CD4-positive, CD25-positive, alpha-beta regulatory T cell (primary cell): ENCODE data around the gene TYRO3. TPM values are rescaled to one million over a fixed set of nuclear protein-coding genes. Genes with fewer than 3 reads are reported as not detected.
"Not testable (repeated sequence)": the region's sequence is repeated elsewhere in the genome, so short reads cannot be mapped to it uniquely, and the experiment has no call there.

Experiments used
- ATAC-seq, 2 donors: fragments of 150-1000 bp; cut with Tn5 transposase; one replicate each; pipeline ENCODE4 v1.10.0; 2021; ENCODE audit warnings: low read depth in 2 of 2, moderate number of reproducible peaks in 2 of 2, moderate library complexity in 1 of 2
- DNase-seq, 3 donors: peaks; one replicate each; pipeline versions ENCODE4 v3.0.0 to v3.0.0-alpha.2; 2012 to 2022; ENCODE audit warnings: mixed read lengths in 1 of 3
- H3K27ac ChIP-seq: one replicate; pipeline ENCODE4 v1.7.0; 2013; ENCODE audit warnings: mild to moderate bottlenecking, low read length; ENCODE audit not compliant: insufficient read depth, poor library complexity, severe bottlenecking
- H3K27me3 ChIP-seq: one replicate; pipeline ENCODE4 v1.7.0; 2013; ENCODE audit warnings: low read length; ENCODE audit not compliant: control insufficient read depth, insufficient read depth
- H3K36me3 ChIP-seq: one replicate; pipeline ENCODE4 v1.7.0; 2013; ENCODE audit warnings: mild to moderate bottlenecking, low read length, moderate library complexity; ENCODE audit not compliant: control insufficient read depth, insufficient read depth
- H3K4me1 ChIP-seq: 2 replicates; pipeline ENCODE4 v1.7.0; 2013; ENCODE audit warnings: mild to moderate bottlenecking, low read length; ENCODE audit not compliant: insufficient read depth, control insufficient read depth, poor library complexity, severe bottlenecking
- H3K4me3 ChIP-seq: one replicate; pipeline ENCODE4 v1.7.0; 2013; ENCODE audit warnings: low read depth, mild to moderate bottlenecking, low read length, moderate library complexity
- H3K9me3 ChIP-seq, 2 experiments: 1 replicate in 1 of 2; 2 replicates in 1 of 2; pipeline ENCODE4 v1.7.0; 2013; ENCODE audit warnings: low read length in 2 of 2, mild to moderate bottlenecking in 1 of 2, moderate library complexity in 1 of 2; ENCODE audit not compliant: control insufficient read depth in 2 of 2
- H3K27ac Mint-ChIP-seq, 3 donors: one replicate each; pipeline ENCODE4 v1.8.0; 2020 to 2022; ENCODE audit warnings: mild to moderate bottlenecking in 3 of 3, mixed read lengths in 3 of 3, moderate library complexity in 2 of 3
- H3K27me3 Mint-ChIP-seq: one replicate; pipeline ENCODE4 v1.8.0; 2022; ENCODE audit warnings: mild to moderate bottlenecking, mixed read lengths
- H3K36me3 Mint-ChIP-seq: one replicate; pipeline ENCODE4 v1.8.0; 2020; ENCODE audit warnings: mixed read lengths
- H3K4me1 Mint-ChIP-seq, 4 donors: one replicate each; pipeline ENCODE4 v1.8.0; 2020 to 2022; ENCODE audit warnings: mixed read lengths in 4 of 4, mild to moderate bottlenecking in 1 of 4
- H3K4me3 Mint-ChIP-seq, 4 donors: one replicate each; pipeline ENCODE4 v1.8.0; 2020 to 2022; ENCODE audit warnings: mild to moderate bottlenecking in 4 of 4, mixed read lengths in 4 of 4, moderate library complexity in 3 of 4
- H3K9me3 Mint-ChIP-seq, 7 donors: one replicate each; pipeline ENCODE4 v1.8.0; 2020 to 2022; ENCODE audit warnings: mixed read lengths in 7 of 7, mild to moderate bottlenecking in 3 of 7, moderate library complexity in 2 of 7
- polyA plus RNA-seq, 4 donors: library from polyadenylated mRNA; unstranded; fragments of 300-500 nt; fragmentation: Illumina TruSeq; gene quantifications; one replicate each; pipeline ENCODE4 v1.2.3, GENCODE V29; 2021
- total RNA-seq: library from RNA; stranded (reverse); gene quantifications from one replicate; pipeline ENCODE4 v1.2.3, GENCODE V29; 2022

The TYRO3 gene
- total and polyA plus RNA-seq, 5 donors from 2014 or later, result 0.16 to 0.82 TPM; not detected in 3

DNA sequence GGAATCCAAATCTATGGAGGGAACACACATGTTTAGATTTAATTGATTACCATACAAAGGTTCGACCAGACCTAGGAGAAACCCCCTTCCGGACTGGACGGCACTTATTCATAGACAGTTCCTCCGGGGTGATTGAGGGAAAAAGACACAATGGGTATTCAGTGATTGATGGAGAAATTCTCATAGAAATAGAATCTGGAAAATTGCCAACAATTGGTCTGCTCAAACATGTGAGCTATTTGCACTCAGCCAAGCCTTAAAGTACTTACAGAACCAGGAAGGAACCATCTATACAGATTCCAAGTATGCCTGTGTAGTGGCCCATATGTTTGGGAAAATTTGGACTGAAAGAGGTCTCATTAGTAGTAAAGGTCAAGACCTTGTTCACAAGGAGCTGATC, 30.0 kb downstream of the TYRO3 start:
- not testable (repeated sequence) for H3K27me3 ChIP-seq, ATAC-seq, H3K4me3 Mint-ChIP-seq, H3K4me3 ChIP-seq, H3K36me3 ChIP-seq, H3K27ac Mint-ChIP-seq, DNase-seq, H3K27ac ChIP-seq, H3K9me3 Mint-ChIP-seq, H3K36me3 Mint-ChIP-seq, H3K9me3 ChIP-seq
- Mint-ChIP-seq H3K4me1 (peaks cover 8 to 10% (median 9%) of the 10 kb centered on the region in 4 donors), H3K27me3 (peaks cover 65% of the 10 kb centered on the region)
- peaks cover 13% of the 10 kb centered on the region for H3K4me1 ChIP-seq

DNA sequence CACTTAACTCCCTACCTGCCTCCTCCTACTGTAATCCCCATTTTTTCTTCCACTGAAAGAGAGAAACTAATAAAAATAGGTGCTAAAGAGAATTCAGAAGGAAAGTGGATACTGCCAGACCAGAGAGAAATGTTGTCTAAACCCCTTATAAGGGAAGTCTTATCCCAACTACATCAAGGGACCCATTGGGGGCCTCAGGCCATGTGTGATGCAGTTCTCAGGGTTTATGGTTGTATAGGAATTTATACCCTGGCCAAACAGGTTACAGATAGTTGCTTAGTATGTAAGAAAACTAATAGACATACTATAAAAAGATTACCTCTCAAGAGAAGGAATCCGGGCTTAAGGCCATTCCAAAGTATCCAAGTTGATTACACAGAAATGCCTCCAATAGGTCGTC, 30.6 kb downstream of the TYRO3 start:
- peaks cover 60% of the 10 kb centered on the region for H3K27me3 Mint-ChIP-seq
- H3K27ac ChIP-seq, H3K4me3 ChIP-seq, H3K36me3 ChIP-seq, H3K4me1 Mint-ChIP-seq, H3K27ac Mint-ChIP-seq, DNase-seq, H3K27me3 ChIP-seq, H3K9me3 Mint-ChIP-seq, H3K9me3 ChIP-seq, H3K4me3 Mint-ChIP-seq, ATAC-seq, H3K36me3 Mint-ChIP-seq: not testable (repeated sequence)
- H3K4me1 ChIP-seq, result peaks cover 13% of the 10 kb centered on the region

DNA sequence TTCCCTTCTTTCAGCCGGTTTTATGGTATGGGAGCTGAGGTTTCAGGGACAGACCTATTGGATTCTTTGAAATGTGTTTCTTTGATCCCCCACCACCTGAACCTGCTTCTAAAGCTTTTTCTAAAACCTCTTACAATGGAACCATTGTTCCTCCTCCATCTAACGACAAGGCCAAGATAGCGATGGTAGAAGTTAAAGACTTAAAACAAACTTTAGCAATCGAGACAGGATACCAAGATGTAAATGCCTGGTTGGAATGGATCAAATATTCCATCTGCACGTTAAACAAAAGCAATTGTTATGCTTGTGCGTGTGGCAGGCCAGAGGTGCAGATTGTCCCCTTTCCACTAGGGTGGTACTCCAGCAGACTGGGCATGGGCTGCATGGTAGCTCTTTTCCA, 32.2 kb downstream of the TYRO3 start:
- H3K27me3 Mint-ChIP-seq, result peaks cover 52% of the 10 kb centered on the region
- H3K27me3 ChIP-seq, H3K27ac Mint-ChIP-seq, DNase-seq, H3K27ac ChIP-seq, H3K4me3 ChIP-seq, H3K4me1 Mint-ChIP-seq, H3K4me3 Mint-ChIP-seq, ATAC-seq, H3K9me3 ChIP-seq, H3K36me3 ChIP-seq, H3K4me1 ChIP-seq, H3K9me3 Mint-ChIP-seq, H3K36me3 Mint-ChIP-seq: not testable (repeated sequence)

DNA sequence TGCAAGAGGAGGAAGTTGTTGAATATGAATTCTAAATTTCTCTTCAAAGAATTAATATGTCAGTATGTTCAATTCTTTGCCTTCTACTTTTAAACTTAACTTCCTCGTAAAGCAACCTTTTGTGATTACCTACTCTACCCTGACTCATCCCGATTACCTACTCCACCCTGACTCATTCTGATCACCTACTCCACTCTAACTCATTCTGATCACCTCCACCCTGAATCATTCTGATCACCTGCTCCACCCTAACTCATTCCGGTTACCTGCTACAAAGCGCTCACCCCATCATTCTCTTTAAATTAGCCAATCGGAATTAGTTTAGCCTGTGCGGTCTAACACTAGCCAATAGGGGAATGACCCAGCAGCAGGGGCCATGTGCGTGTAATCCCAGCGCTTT, 33.7 kb downstream of the TYRO3 start:
- ATAC-seq, H3K27ac Mint-ChIP-seq, H3K4me1 Mint-ChIP-seq: not testable (repeated sequence)

DNA sequence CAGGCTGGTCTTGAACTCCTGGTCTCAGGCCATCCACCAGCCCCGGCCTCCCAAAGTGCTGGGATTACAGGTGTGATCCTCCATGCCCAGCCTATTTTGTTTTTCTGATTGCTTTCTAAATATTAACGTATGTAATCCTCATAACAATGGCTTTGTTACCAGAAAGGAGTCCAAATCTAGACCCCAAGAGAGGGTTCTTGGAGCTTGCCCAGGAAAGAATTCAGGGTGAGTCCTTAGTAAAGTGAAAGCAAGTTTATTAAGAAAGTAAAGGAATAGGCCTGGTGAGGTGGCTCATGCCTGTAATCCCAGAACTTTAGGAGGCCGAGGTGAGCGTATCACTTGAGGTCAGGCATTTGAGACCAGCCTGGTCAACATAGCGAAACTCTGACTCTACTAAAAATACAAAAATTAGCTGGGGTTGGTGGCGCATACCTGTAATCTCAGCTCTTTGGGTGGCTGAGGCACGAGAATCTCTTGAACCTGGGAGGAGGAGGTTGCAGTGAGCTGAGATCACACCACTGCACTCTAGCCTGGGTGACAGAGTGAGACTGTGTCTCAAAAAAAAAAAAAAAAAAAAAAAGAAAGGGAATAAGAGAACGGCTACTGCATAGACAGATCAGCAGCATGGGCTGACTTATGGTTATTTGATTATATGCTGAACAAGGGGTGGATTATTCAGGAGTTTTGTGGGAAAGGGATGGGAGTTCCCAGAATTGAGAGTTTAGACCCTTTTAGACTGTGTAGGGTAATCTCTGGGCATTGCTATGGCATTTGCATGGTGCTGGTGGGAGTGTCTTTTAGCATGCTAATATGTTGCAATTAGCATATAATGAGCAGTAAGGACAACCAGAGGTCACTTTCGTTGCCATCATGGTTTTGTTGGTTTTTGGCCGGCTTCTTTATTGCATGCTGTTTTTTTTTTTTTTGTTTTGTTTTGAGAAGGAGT, 36.1 kb downstream of the TYRO3 start:
- Histone ChIP-seq H3K4me3 (no peak overlapping the region), H3K36me3 (no peaks in the 10 kb centered on the region), H3K4me1 (no peaks in the 10 kb centered on the region), H3K9me3 (no peaks in the 10 kb centered on the region), H3K27me3 (no peaks in the 10 kb centered on the region), H3K27ac (no peak overlapping the region)
- Mint-ChIP-seq H3K36me3 (no peaks in the 10 kb centered on the region), H3K27ac (no peak overlapping the region), H3K27me3 (peaks cover 36% of the 10 kb centered on the region), H3K4me1 (no peaks in the 10 kb centered on the region), H3K9me3 (no peaks in the 10 kb centered on the region), H3K4me3 (no peak overlapping the region)
- DNase-seq, result no peak
- no peak for ATAC-seq

More for the DNA sequence above, 33.7 kb downstream of the TYRO3 start:
- H3K9me3 Mint-ChIP-seq, H3K27ac ChIP-seq, H3K4me3 Mint-ChIP-seq, H3K27me3 ChIP-seq, H3K36me3 Mint-ChIP-seq, H3K9me3 ChIP-seq, DNase-seq, H3K4me1 ChIP-seq, H3K36me3 ChIP-seq, H3K4me3 ChIP-seq: not testable (repeated sequence)
- peaks cover 47% of the 10 kb centered on the region for H3K27me3 Mint-ChIP-seq

DNA sequence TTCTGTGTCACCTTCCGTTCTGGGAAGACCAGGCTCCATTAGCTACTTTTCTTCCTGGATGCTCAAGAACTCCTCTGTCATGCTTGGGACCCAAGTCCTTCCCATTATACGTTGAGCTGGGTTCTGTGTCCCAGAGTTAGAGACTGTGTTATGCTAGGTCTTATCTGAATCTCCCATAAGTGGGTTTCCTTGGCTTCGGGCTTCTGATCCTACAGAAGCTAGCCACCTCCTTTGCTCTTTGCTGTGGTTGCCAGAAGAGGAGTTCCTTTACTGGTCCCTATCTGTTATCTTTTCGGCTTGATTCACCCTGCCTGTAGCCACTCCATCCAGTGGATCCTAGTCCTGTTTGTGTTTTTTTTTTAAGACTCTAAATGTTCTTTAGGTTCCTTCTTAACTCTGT, 38.0 kb downstream of the TYRO3 start:
- Histone ChIP-seq H3K27me3 (no peaks in the 10 kb centered on the region), H3K4me3 (no peak overlapping the region), H3K4me1 (no peaks in the 10 kb centered on the region), H3K9me3 (no peaks in the 10 kb centered on the region), H3K36me3 (no peaks in the 10 kb centered on the region), H3K27ac (no peak overlapping the region)
- H3K36me3 Mint-ChIP-seq, result no peaks in the 10 kb centered on the region
- no peak overlapping the region for H3K27ac Mint-ChIP-seq
- DNase-seq, result no peak
- no peaks in the 10 kb centered on the region for H3K4me1 Mint-ChIP-seq
- no peak overlapping the region for H3K4me3 Mint-ChIP-seq
- H3K27me3 Mint-ChIP-seq, result peaks cover 27% of the 10 kb centered on the region
- peaks cover 0 to 2% (median 0%) of the 10 kb centered on the region in 7 donors for H3K9me3 Mint-ChIP-seq
- ATAC-seq, result no peak

DNA sequence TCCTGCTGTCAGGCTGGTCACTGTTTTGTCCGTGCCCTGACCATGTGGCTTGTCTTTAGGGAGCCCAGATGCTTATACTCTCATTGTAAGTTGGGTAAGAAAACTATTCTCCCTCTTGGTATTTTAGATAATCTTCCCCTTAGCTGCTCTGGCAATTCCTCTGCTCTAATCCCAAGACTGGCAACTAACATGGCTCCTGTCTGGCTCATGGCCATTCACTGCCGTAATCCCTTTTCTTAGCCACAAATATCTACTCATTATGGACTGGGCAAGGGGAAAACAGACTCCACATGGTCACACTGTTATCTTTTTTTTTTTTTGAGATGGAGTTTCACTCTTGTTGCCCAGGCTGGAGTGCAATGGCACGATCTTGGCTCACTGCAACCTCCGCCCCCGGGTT, 38.8 kb downstream of the TYRO3 start:
- no peak for ATAC-seq
- Mint-ChIP-seq H3K4me3 (no peak overlapping the region), H3K4me1 (no peaks in the 10 kb centered on the region)

DNA sequence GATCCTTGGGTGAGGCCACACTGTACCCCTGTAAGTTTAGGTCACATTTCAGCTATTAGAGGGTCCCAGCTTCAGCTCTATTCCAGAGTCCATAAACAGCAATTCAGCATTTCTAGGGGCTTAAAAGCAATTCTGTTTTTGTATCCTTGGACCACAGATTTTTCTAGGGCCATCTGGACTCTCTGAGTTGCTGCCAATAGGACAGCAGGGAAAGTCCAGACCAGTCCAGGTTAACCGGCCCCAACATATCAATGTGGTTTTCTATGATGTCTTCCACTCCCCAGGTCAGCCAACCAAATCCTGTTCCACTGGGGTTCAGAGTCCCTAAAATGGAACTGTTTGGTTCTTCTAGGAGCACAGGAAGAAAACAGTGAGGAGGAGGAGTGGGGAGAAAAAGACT, 40.0 kb downstream of the TYRO3 start:
- Mint-ChIP-seq H3K4me3 (no peak overlapping the region), H3K27me3 (peaks cover 31% of the 10 kb centered on the region), H3K4me1 (peaks cover 0 to 4% (median 1%) of the 10 kb centered on the region in 4 donors), H3K9me3 (peaks cover 0 to 3% (median 0%) of the 10 kb centered on the region in 7 donors), H3K27ac (no peak overlapping the region), H3K36me3 (no peaks in the 10 kb centered on the region)
- H3K4me3 ChIP-seq, result no peak overlapping the region
- H3K4me1 ChIP-seq, result peaks cover 2% of the 10 kb centered on the region
- peaks cover 7% of the 10 kb centered on the region for H3K27me3 ChIP-seq
- ATAC-seq, result no peak
- DNase-seq, result no peak
- no peaks in the 10 kb centered on the region for H3K9me3 ChIP-seq
- H3K27ac ChIP-seq, result no peak overlapping the region
- no peaks in the 10 kb centered on the region for H3K36me3 ChIP-seq

More for the DNA sequence above, 38.8 kb downstream of the TYRO3 start:
- Histone ChIP-seq H3K27ac (no peak overlapping the region), H3K4me1 (no peaks in the 10 kb centered on the region), H3K27me3 (no peaks in the 10 kb centered on the region), H3K9me3 (no peaks in the 10 kb centered on the region), H3K4me3 (no peak overlapping the region), H3K36me3 (no peaks in the 10 kb centered on the region)
- Mint-ChIP-seq H3K27ac (no peak overlapping the region), H3K9me3 (peaks cover 0 to 2% (median 0%) of the 10 kb centered on the region in 7 donors), H3K27me3 (peaks cover 30% of the 10 kb centered on the region), H3K36me3 (no peaks in the 10 kb centered on the region)
- no peak for DNase-seq
